Activated naive CD8-positive, alpha-beta T cell treated with anti-CD3 and anti-CD28 coated beads, Interleukin-2, amount 10 ng/mL, durations not matched to agents 7 days and 5 days (primary cell): Measurements from ENCODE around the gene SLC8A3. TPM values are rescaled to one million over a fixed set of nuclear protein-coding genes. Genes with fewer than 3 reads are reported as not detected.

Source experiments
- ATAC-seq: fragments of 150-1000 bp; cut with Tn5 transposase; one replicate; pipeline ENCODE4 v1.10.0; 2021; ENCODE audit warnings: low read depth, moderate library complexity
- POLR2A ChIA-PET: fragments of 350-600 bp; sonication (Branson Sonifier 250); formaldehyde crosslinking; loops from one replicate; lab custom pipeline; 2021; ENCODE audit warnings: antibody characterized with exemption; lab: Charles Lee
- DNase-seq: peaks from one replicate; pipeline ENCODE4 v3.0.0; 2021
- H3K27ac Mint-ChIP-seq: one replicate; pipeline ENCODE4 v1.8.0; 2022; ENCODE audit warnings: mild to moderate bottlenecking, mixed read lengths
- H3K27me3 Mint-ChIP-seq: one replicate; pipeline ENCODE4 v1.8.0; 2022; ENCODE audit warnings: mild to moderate bottlenecking, moderate library complexity, mixed read lengths
- H3K36me3 Mint-ChIP-seq: one replicate; pipeline ENCODE4 v1.8.0; 2021; ENCODE audit warnings: mild to moderate bottlenecking, mixed read lengths
- H3K4me1 Mint-ChIP-seq: one replicate; pipeline ENCODE4 v1.8.0; 2021; ENCODE audit warnings: mixed read lengths
- H3K4me3 Mint-ChIP-seq: one replicate; pipeline ENCODE4 v1.8.0; 2022; ENCODE audit warnings: mild to moderate bottlenecking, moderate library complexity, mixed read lengths
- H3K9me3 Mint-ChIP-seq: one replicate; pipeline ENCODE4 v1.8.0; 2021; ENCODE audit warnings: mixed read lengths
- total RNA-seq, 2 experiments: library from RNA; stranded (reverse); gene quantifications; one replicate each; pipeline ENCODE4 v1.2.3, GENCODE V29; 2021

The SLC8A3 gene
- total RNA-seq, 2 experiments from 2014 or later, result 0.11 TPM; not detected in 1

GRCh38 chr14:70156592-70156991 lies 32.2 kb downstream of the SLC8A3 start:
- Mint-ChIP-seq H3K27me3 (peaks cover 14% of the 10 kb centered on the region), H3K36me3 (no peaks in the 10 kb centered on the region), H3K4me3 (no peak overlapping the region), H3K27ac (no peak overlapping the region), H3K9me3 (no peaks in the 10 kb centered on the region), H3K4me1 (no peaks in the 10 kb centered on the region)
- DNase-seq, result no peak
- POLR2A ChIA-PET, result no interaction called here
- ATAC-seq, result no peak

- H3K9me3 Mint-ChIP-seq, result no peaks in the 10 kb centered on the region
Measured at GRCh38 chr14:70152704-70153103, 36.0 kb downstream of the SLC8A3 start.

GRCh38 chr14:70152081-70152480 lies 36.7 kb downstream of the SLC8A3 start:
- Mint-ChIP-seq H3K27ac (no peak overlapping the region), H3K9me3 (no peaks in the 10 kb centered on the region), H3K27me3 (peaks cover 10% of the 10 kb centered on the region), H3K4me3 (no peak overlapping the region), H3K36me3 (no peaks in the 10 kb centered on the region), H3K4me1 (no peaks in the 10 kb centered on the region)
- POLR2A ChIA-PET, result no interaction called here
- ATAC-seq (no peak), DNase-seq (no peak)

More at GRCh38 chr14:70152704-70153103, 36.0 kb downstream of the SLC8A3 start:
- no peaks in the 10 kb centered on the region for H3K4me1 Mint-ChIP-seq
- H3K27ac Mint-ChIP-seq, result no peak overlapping the region
- POLR2A ChIA-PET, result no interaction called here
- DNase-seq (no peak), ATAC-seq (no peak)
- peaks cover 10% of the 10 kb centered on the region for H3K27me3 Mint-ChIP-seq
- H3K4me3 Mint-ChIP-seq, result no peak overlapping the region
- no peaks in the 10 kb centered on the region for H3K36me3 Mint-ChIP-seq

- Mint-ChIP-seq H3K4me3 (no peak overlapping the region), H3K9me3 (no peaks in the 10 kb centered on the region), H3K27ac (no peak overlapping the region), H3K4me1 (no peaks in the 10 kb centered on the region), H3K27me3 (peaks cover 10% of the 10 kb centered on the region), H3K36me3 (no peaks in the 10 kb centered on the region)
- ATAC-seq, result no peak
- POLR2A ChIA-PET, result no interaction called here
- DNase-seq, result no peak
Measured at GRCh38 chr14:70149596-70150165, 39.1 kb downstream of the SLC8A3 start.

GRCh38 chr14:70148911-70149595 lies 39.7 kb downstream of the SLC8A3 start:
- DNase-seq (no peak), ATAC-seq (no peak)
- no peak overlapping the region for H3K4me3 Mint-ChIP-seq
- no peaks in the 10 kb centered on the region for H3K36me3 Mint-ChIP-seq
- no peak overlapping the region for H3K27ac Mint-ChIP-seq
- H3K4me1 Mint-ChIP-seq, result no peaks in the 10 kb centered on the region
- H3K9me3 Mint-ChIP-seq, result no peaks in the 10 kb centered on the region
- POLR2A ChIA-PET, result no interaction called here
- H3K27me3 Mint-ChIP-seq, result peaks cover 10% of the 10 kb centered on the region

GRCh38 chr14:70148351-70148750 lies 40.4 kb downstream of the SLC8A3 start:
- Mint-ChIP-seq H3K36me3 (no peaks in the 10 kb centered on the region), H3K27me3 (peaks cover 10% of the 10 kb centered on the region), H3K9me3 (no peaks in the 10 kb centered on the region), H3K27ac (no peak overlapping the region), H3K4me3 (no peak overlapping the region), H3K4me1 (no peaks in the 10 kb centered on the region)
- POLR2A ChIA-PET, result no interaction called here
- DNase-seq, result no peak
- ATAC-seq, result no peak

- Mint-ChIP-seq H3K4me1 (peaks cover 3% of the 10 kb centered on the region), H3K4me3 (no peak overlapping the region), H3K27me3 (peaks cover 18% of the 10 kb centered on the region), H3K27ac (no peak overlapping the region), H3K36me3 (no peaks in the 10 kb centered on the region), H3K9me3 (no peaks in the 10 kb centered on the region)
- DNase-seq (no peak), ATAC-seq (no peak)
- POLR2A ChIA-PET, result no interaction called here
Measured at GRCh38 chr14:70144046-70144445, 44.7 kb downstream of the SLC8A3 start.

GRCh38 chr14:70143306-70143705 lies 45.4 kb downstream of the SLC8A3 start:
- ATAC-seq (no peak), DNase-seq (no peak)
- Mint-ChIP-seq H3K4me3 (no peak overlapping the region), H3K9me3 (no peaks in the 10 kb centered on the region), H3K4me1 (peaks cover 3% of the 10 kb centered on the region), H3K27me3 (peaks cover 24% of the 10 kb centered on the region), H3K27ac (no peak overlapping the region), H3K36me3 (no peaks in the 10 kb centered on the region)
- POLR2A ChIA-PET, result no interaction called here

- no peaks in the 10 kb centered on the region for H3K36me3 Mint-ChIP-seq
- ATAC-seq, result no peak
- H3K27me3 Mint-ChIP-seq, result peaks cover 22% of the 10 kb centered on the region
- no peaks in the 10 kb centered on the region for H3K9me3 Mint-ChIP-seq
- no peak for DNase-seq
- H3K4me3 Mint-ChIP-seq, result no peak overlapping the region
- H3K27ac Mint-ChIP-seq, result no peak overlapping the region
- H3K4me1 Mint-ChIP-seq, result peaks cover 3% of the 10 kb centered on the region
- POLR2A ChIA-PET, result no interaction called here
Measured at GRCh38 chr14:70140614-70141013, 48.1 kb downstream of the SLC8A3 start.

GRCh38 chr14:70139384-70139783 lies 49.4 kb downstream of the SLC8A3 start:
- ATAC-seq, result no peak
- no peak for DNase-seq
- H3K9me3 Mint-ChIP-seq, result no peaks in the 10 kb centered on the region
- peaks cover 21% of the 10 kb centered on the region for H3K27me3 Mint-ChIP-seq
- POLR2A ChIA-PET, result no interaction called here
- no peak overlapping the region for H3K4me3 Mint-ChIP-seq
- no peak overlapping the region for H3K27ac Mint-ChIP-seq
- peaks cover 3% of the 10 kb centered on the region for H3K4me1 Mint-ChIP-seq
- no peaks in the 10 kb centered on the region for H3K36me3 Mint-ChIP-seq

- Mint-ChIP-seq H3K27me3 (peaks cover 23% of the 10 kb centered on the region), H3K27ac (no peak overlapping the region), H3K4me3 (no peak overlapping the region), H3K4me1 (peaks cover 3% of the 10 kb centered on the region), H3K9me3 (no peaks in the 10 kb centered on the region), H3K36me3 (no peaks in the 10 kb centered on the region)
- DNase-seq (no peak), ATAC-seq (no peak)
- POLR2A ChIA-PET, result no interaction called here
Measured at GRCh38 chr14:70137788-70138187, 51.0 kb downstream of the SLC8A3 start.

- no peak for DNase-seq
- Mint-ChIP-seq H3K4me3 (no peak overlapping the region), H3K27me3 (peaks cover 7% of the 10 kb centered on the region), H3K9me3 (no peaks in the 10 kb centered on the region), H3K27ac (no peak overlapping the region), H3K4me1 (no peaks in the 10 kb centered on the region), H3K36me3 (no peaks in the 10 kb centered on the region)
- no peak for ATAC-seq
- POLR2A ChIA-PET, result interaction anchor here (0.6 kb wide), 1 partner anchor 26 kb away, joined by 3 read pairs; no protein-coding TSS in a partner anchor
Measured at GRCh38 chr14:70133461-70133860, 55.3 kb downstream of the SLC8A3 start.

GRCh38 chr14:70130482-70130881 lies 58.3 kb downstream of the SLC8A3 start:
- POLR2A ChIA-PET, result no interaction called here
- DNase-seq, result no peak
- Mint-ChIP-seq H3K27me3 (peaks cover 6% of the 10 kb centered on the region), H3K9me3 (no peaks in the 10 kb centered on the region), H3K4me1 (no peaks in the 10 kb centered on the region), H3K4me3 (no peak overlapping the region), H3K36me3 (no peaks in the 10 kb centered on the region), H3K27ac (no peak overlapping the region)
- no peak for ATAC-seq

- Mint-ChIP-seq H3K9me3 (no peaks in the 10 kb centered on the region), H3K36me3 (no peaks in the 10 kb centered on the region), H3K4me3 (no peak overlapping the region), H3K27me3 (peaks cover 4% of the 10 kb centered on the region), H3K4me1 (no peaks in the 10 kb centered on the region), H3K27ac (no peak overlapping the region)
- POLR2A ChIA-PET, result no interaction called here
- ATAC-seq (no peak), DNase-seq (no peak)
Measured at GRCh38 chr14:70127186-70127585, 61.6 kb downstream of the SLC8A3 start.
